ENCODE results near the gene STAT3. TPM values are rescaled to one million over a fixed set of nuclear protein-coding genes. Genes with fewer than 3 reads are reported as not detected.

STAT3 gene
- total RNA-seq, 3 donors from 2014 or later (not counting 1 experiment from before 2014, with no cell fraction given), result 190 to 246 (median 206) TPM

DNA sequence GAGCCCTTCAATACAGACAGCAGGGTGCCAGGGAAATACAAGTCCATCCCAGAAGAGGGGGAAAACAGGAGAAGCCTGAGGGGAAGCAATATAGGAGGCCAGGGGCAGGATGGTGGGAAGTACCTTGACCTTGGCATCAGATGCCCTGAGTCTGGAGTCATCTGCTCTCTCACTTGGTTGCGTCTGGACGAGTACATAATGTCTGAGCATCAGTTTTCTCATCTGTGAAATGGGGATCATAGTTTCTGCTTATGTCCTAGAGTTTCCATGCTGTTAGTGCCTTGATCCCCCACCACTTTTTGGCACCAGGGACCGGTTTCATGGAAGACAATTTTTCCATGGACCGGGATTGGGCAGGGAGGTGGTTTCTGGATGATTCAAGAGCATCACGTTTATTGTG is 97.7 kb downstream of the STAT3 start:
- Histone ChIP-seq H3K27me3 (ENCODE audit: control insufficient read depth, insufficient read depth, low read length) (no peaks in the 10 kb centered on the region), H3K9me3 (ENCODE audit: control insufficient read depth, insufficient read depth, low read length) (no peaks in the 10 kb centered on the region), H3K4me3 (ENCODE audit: low read length) (no peak overlapping the region), H3K36me3 (ENCODE audit: control insufficient read depth, insufficient read depth, low read length) (peaks cover 18% of the 10 kb centered on the region), H3K4me1 (ENCODE audit: control insufficient read depth, insufficient read depth, low read length) (peaks cover 41% of the 10 kb centered on the region), H3K27ac (ENCODE audit: low read length) (no peak overlapping the region)
- TF ChIP-seq, protein P1, sequence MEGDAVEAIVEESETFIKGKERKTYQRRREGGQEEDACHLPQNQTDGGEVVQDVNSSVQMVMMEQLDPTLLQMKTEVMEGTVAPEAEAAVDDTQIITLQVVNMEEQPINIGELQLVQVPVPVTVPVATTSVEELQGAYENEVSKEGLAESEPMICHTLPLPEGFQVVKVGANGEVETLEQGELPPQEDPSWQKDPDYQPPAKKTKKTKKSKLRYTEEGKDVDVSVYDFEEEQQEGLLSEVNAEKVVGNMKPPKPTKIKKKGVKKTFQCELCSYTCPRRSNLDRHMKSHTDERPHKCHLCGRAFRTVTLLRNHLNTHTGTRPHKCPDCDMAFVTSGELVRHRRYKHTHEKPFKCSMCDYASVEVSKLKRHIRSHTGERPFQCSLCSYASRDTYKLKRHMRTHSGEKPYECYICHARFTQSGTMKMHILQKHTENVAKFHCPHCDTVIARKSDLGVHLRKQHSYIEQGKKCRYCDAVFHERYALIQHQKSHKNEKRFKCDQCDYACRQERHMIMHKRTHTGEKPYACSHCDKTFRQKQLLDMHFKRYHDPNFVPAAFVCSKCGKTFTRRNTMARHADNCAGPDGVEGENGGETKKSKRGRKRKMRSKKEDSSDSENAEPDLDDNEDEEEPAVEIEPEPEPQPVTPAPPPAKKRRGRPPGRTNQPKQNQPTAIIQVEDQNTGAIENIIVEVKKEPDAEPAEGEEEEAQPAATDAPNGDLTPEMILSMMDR (IDR thresholded peaks at IDR 0.05), result no peak
- intact Hi-C loops (cut with micrococcal nuclease), result no loop called here
- ATAC-seq (no peak), DNase-seq (no peak)
- no peaks in the 10 kb centered on the region for H3K27me3 Mint-ChIP-seq (ENCODE audit: low read depth in 2 of 2)
- peak overlapping the region; percentile 75 for H3K4me3 Mint-ChIP-seq
- H3K4me1 Mint-ChIP-seq, result peaks cover 43 to 51% of the 10 kb centered on the region in 2 donors
- H3K27ac Mint-ChIP-seq, result peak overlapping the region; percentile 93 to 95
- 93% methylated on average over 5 of the region's 5 CpGs for WGBS (ENCODE audit: insufficient coverage)
- no peaks in the 10 kb centered on the region for H3K9me3 Mint-ChIP-seq
- no peaks in the 10 kb centered on the region for H3K36me3 Mint-ChIP-seq

DNA sequence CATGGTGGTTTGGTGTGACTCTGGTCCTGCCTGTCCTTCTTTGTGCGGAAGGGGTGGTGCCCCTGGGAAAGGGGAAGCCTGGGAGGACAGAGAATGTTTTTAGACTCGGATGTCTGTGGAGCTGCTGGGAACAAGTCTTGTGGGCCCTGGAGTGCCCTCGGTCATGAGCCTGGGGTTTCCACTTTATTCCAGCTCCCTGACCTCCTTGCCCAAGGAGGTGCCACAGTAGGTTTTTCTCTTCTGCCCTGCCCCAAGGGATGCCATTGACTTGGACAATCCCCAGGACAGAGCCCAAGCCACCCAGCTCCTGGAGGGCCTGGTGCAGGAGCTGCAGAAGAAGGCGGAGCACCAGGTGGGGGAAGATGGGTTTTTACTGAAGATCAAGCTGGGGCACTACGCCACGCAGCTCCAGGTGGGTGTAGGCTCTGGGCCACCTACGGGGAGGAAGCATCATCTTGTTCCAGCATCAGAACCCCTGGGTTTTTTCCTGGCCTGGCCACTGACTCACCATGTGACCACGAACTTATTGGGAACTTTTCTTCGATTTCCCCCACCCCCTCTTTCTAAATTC is 98.5 kb downstream of the STAT3 start:
- no peaks in the 10 kb centered on the region for H3K9me3 ChIP-seq (ENCODE audit: control insufficient read depth, insufficient read depth, low read length)
- H3K4me3 ChIP-seq (ENCODE audit: low read length), result no peak overlapping the region
- Mint-ChIP-seq H3K9me3 (no peaks in the 10 kb centered on the region), H3K4me3 (peak overlapping the region; percentile 93), H3K27ac (peak overlapping the region; percentile 93 to 95), H3K4me1 (peaks cover 43 to 51% of the 10 kb centered on the region in 2 donors), H3K36me3 (no peaks in the 10 kb centered on the region), H3K27me3 (ENCODE audit: low read depth in 2 of 2) (no peaks in the 10 kb centered on the region)
- WGBS (ENCODE audit: insufficient coverage), result 63% methylated on average over 8 of the region's 9 CpGs
- TF ChIP-seq, protein P1 (IDR thresholded peaks at IDR 0.05), result no peak
- H3K27ac ChIP-seq (ENCODE audit: low read length), result peak overlapping the region; percentile 76
- ATAC-seq (no peak), DNase-seq (peak in 1 of 2 donors; percentile 62)
- intact Hi-C loops (cut with micrococcal nuclease), result loop anchor here (5.0 kb wide), 1 partner anchor 107 kb away; the partner anchor contains the start of gene KCNH4
- H3K4me1 ChIP-seq (ENCODE audit: control insufficient read depth, insufficient read depth, low read length), result peaks cover 41% of the 10 kb centered on the region
- H3K36me3 ChIP-seq (ENCODE audit: control insufficient read depth, insufficient read depth, low read length), result peaks cover 9% of the 10 kb centered on the region
- no peaks in the 10 kb centered on the region for H3K27me3 ChIP-seq (ENCODE audit: control insufficient read depth, insufficient read depth, low read length)

DNA sequence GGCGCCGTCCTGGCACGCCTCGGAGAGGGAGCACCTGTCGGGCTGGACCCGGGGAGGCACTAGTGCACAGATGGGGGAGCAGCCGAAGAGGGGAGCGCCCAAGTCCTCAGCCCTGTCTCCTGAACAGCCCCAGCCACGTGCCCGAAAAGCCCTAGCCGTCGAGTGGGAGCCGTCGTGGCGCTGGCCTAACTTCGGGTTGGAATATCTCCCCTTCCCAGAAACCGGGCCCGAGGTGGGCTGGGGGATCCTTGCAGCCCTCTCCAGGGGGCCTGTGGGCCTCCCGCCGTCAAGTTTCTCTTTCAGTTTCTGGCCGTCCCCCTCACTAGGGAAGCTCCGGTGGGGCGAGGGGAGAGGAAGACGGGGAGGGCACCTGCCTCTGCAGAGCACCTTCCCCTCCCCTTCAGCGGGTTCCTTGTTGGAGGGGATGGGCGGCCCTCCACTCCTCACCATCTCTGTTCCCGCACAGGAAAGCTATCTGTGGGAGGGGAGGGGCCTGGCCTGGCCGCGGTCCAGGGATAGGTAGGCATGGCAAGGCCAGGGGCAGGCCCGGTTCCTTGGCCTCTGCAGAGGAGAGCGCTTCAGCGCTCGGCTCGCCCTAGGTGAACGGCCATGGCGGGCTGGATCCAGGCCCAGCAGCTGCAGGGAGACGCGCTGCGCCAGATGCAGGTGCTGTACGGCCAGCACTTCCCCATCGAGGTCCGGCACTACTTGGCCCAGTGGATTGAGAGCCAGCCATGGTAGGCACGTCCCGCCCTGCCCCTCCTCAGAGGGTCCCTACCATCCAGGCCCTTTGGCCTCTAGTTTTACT is 99.2 kb downstream of the STAT3 start:
- DNase-seq (peak in 1 of 2 donors; percentile 76), ATAC-seq (peak; percentile 27 to 48 (median 29))
- 6% methylated on average over 40 of the region's 44 CpGs for WGBS (ENCODE audit: insufficient coverage)
- Mint-ChIP-seq H3K27ac (peak overlapping the region; percentile 93 to 95), H3K36me3 (no peaks in the 10 kb centered on the region), H3K4me1 (peaks cover 43 to 51% of the 10 kb centered on the region in 2 donors), H3K27me3 (ENCODE audit: low read depth in 2 of 2) (no peaks in the 10 kb centered on the region), H3K4me3 (peak overlapping the region; percentile 93), H3K9me3 (no peaks in the 10 kb centered on the region)
- H3K9me3 ChIP-seq (ENCODE audit: control insufficient read depth, insufficient read depth, low read length), result no peaks in the 10 kb centered on the region
- H3K4me3 ChIP-seq (ENCODE audit: low read length), result peak overlapping the region; percentile 86
- intact Hi-C loops (cut with micrococcal nuclease), result loop anchor here (1.0 to 5.0 kb wide), 2 partner anchors 41 to 107 kb away; partner anchors contain the start of gene KCNH4
- H3K27me3 ChIP-seq (ENCODE audit: control insufficient read depth, insufficient read depth, low read length), result no peaks in the 10 kb centered on the region
- H3K4me1 ChIP-seq (ENCODE audit: control insufficient read depth, insufficient read depth, low read length), result peaks cover 41% of the 10 kb centered on the region
- TF ChIP-seq, protein P1 (IDR thresholded peaks at IDR 0.05), result no peak
- peaks cover 5% of the 10 kb centered on the region for H3K36me3 ChIP-seq (ENCODE audit: control insufficient read depth, insufficient read depth, low read length)
- peak overlapping the region; percentile 76 for H3K27ac ChIP-seq (ENCODE audit: low read length)
